Osteoblast (primary cell): ENCODE data around the gene AMPH. TPM values are rescaled to one million over a fixed set of nuclear protein-coding genes. Genes with fewer than 3 reads are reported as not detected.

Experiments used
- DNase-seq: peaks from one replicate; pipeline ENCODE4 v3.0.0; 2011; ENCODE audit warnings: low spot score, mixed read lengths; ENCODE audit not compliant: insufficient read length; ENCODE audit errors: missing footprints
- H2AFZ ChIP-seq: 2 replicates; pipeline ENCODE4 v1.6.0; 2011; ENCODE audit warnings: mild to moderate bottlenecking, low read length
- H3K27ac ChIP-seq: 2 replicates; pipeline ENCODE4 v1.5.1; 2011; ENCODE audit warnings: mild to moderate bottlenecking, low read depth, low read length, moderate library complexity
- H3K27me3 ChIP-seq: 2 replicates; pipeline ENCODE4 v1.6.0; 2012; ENCODE audit warnings: mild to moderate bottlenecking, control low read depth, inconsistent platforms, low read length, moderate library complexity; ENCODE audit not compliant: insufficient read depth
- H3K36me3 ChIP-seq: 2 replicates; pipeline ENCODE4 v1.5.1; 2011; ENCODE audit warnings: mild to moderate bottlenecking, low read length, control low read depth, moderate library complexity; ENCODE audit not compliant: insufficient read depth
- H3K4me1 ChIP-seq: 2 replicates; pipeline ENCODE4 v1.5.1; 2011; ENCODE audit warnings: mild to moderate bottlenecking, low read length, control low read depth, moderate library complexity; ENCODE audit not compliant: insufficient read depth
- H3K4me2 ChIP-seq: 2 replicates; pipeline ENCODE4 v1.6.0; 2011; ENCODE audit warnings: mild to moderate bottlenecking, low read length; ENCODE audit not compliant: insufficient read depth
- H3K4me3 ChIP-seq: fragments of 200-600 bp; sonication (generic); 3 replicates; pipeline ENCODE4 v1.5.1; 2012; ENCODE audit warnings: mild to moderate bottlenecking, low read length, inconsistent platforms; ENCODE audit not compliant: insufficient read depth
- H3K79me2 ChIP-seq: 2 replicates; pipeline ENCODE4 v1.6.0; 2012; ENCODE audit warnings: mild to moderate bottlenecking, low read length, control low read depth, inconsistent platforms; ENCODE audit not compliant: insufficient read depth
- H3K9me3 ChIP-seq: 2 replicates; pipeline ENCODE4 v1.5.1; 2011; ENCODE audit warnings: low read depth, low read length, control low read depth
- H4K20me1 ChIP-seq: 2 replicates; pipeline ENCODE4 v1.6.0; 2012; ENCODE audit warnings: mild to moderate bottlenecking, low read length, control low read depth; ENCODE audit not compliant: insufficient read depth
- CTCF ChIP-seq: IDR thresholded peaks from 2 replicates; pipeline ENCODE4 v1.5.1; 2011; ENCODE audit warnings: mild to moderate bottlenecking, low read depth, low read length, moderate library complexity; ENCODE audit errors: extremely low read depth
- total RNA-seq: library from RNA; depleted of rRNA; stranded (reverse); fragments of >200 nt; gene quantifications from 2 replicates; pipeline ENCODE4 v1.2.3, GENCODE V29; 2012

AMPH gene
- total RNA-seq, 1 donor: 1.1 TPM

- Histone ChIP-seq H3K36me3 (no peaks in the 10 kb centered on the region), H3K79me2 (no peaks in the 10 kb centered on the region), H3K4me2 (no peak overlapping the region)
Observed at GRCh38 chr7:38615665-38616064, 15.5 kb downstream of the AMPH start.

DNA sequence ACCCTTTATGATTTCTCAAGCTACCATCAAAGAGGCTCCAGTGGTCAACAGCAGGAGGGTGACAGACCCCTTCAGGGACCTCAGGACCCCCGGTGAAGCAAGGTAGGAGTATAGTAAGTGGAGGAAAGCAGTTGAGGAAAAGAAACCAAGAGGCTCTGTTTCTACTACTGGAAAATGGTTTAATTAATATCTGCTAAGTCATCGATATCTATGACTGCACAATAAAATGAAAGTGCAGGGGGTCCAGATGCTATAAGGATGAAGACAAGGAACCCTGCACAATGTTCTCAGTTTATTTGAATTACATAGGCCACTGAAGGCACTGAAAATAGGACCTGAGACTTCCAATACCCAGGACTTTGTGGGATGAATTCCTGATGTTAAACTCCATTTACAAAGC is 23.7 kb downstream of the AMPH start:
- TF ChIP-seq CTCF: no peak

More at GRCh38 chr7:38615665-38616064, 15.5 kb downstream of the AMPH start:
- H3K9me3 ChIP-seq: no peaks in the 10 kb centered on the region
- H3K27me3 ChIP-seq: no peaks in the 10 kb centered on the region
- no peak overlapping the region for H3K4me3 ChIP-seq
- no peak for TF ChIP-seq CTCF
- H3K27ac ChIP-seq: no peak overlapping the region
- DNase-seq: no peak
- H3K4me1 ChIP-seq: no peaks in the 10 kb centered on the region
- H4K20me1 ChIP-seq: no peaks in the 10 kb centered on the region
- H2AFZ ChIP-seq: no peak overlapping the region

GRCh38 chr7:38600741-38601140 is 30.4 kb downstream of the AMPH start:
- no peak overlapping the region for H3K4me3 ChIP-seq
- TF ChIP-seq CTCF: no peak

More for the DNA sequence above, 23.7 kb downstream of the AMPH start:
- Histone ChIP-seq H4K20me1 (no peaks in the 10 kb centered on the region), H3K27ac (no peak overlapping the region), H3K4me2 (no peak overlapping the region), H3K79me2 (no peaks in the 10 kb centered on the region), H3K36me3 (no peaks in the 10 kb centered on the region), H3K9me3 (no peaks in the 10 kb centered on the region), H3K4me3 (no peak overlapping the region), H3K4me1 (no peaks in the 10 kb centered on the region), H3K27me3 (no peaks in the 10 kb centered on the region), H2AFZ (no peak overlapping the region)
- no peak for DNase-seq

GRCh38 chr7:38594949-38595348 is 36.2 kb downstream of the AMPH start:
- H3K36me3 ChIP-seq: no peaks in the 10 kb centered on the region
- H3K79me2 ChIP-seq: no peaks in the 10 kb centered on the region
- no peak overlapping the region for H2AFZ ChIP-seq
- no peak overlapping the region for H3K4me3 ChIP-seq
- no peak for TF ChIP-seq CTCF
- H3K9me3 ChIP-seq: no peaks in the 10 kb centered on the region
- no peaks in the 10 kb centered on the region for H4K20me1 ChIP-seq
- H3K27ac ChIP-seq: no peak overlapping the region
- H3K27me3 ChIP-seq: no peaks in the 10 kb centered on the region
- DNase-seq: no peak
- H3K4me1 ChIP-seq: no peaks in the 10 kb centered on the region
- H3K4me2 ChIP-seq: no peak overlapping the region

More at GRCh38 chr7:38600741-38601140, 30.4 kb downstream of the AMPH start:
- H3K36me3 ChIP-seq: no peaks in the 10 kb centered on the region
- no peaks in the 10 kb centered on the region for H4K20me1 ChIP-seq
- H3K4me2 ChIP-seq: no peak overlapping the region
- H3K4me1 ChIP-seq: no peaks in the 10 kb centered on the region
- H3K27ac ChIP-seq: no peak overlapping the region
- H3K27me3 ChIP-seq: no peaks in the 10 kb centered on the region
- no peak overlapping the region for H2AFZ ChIP-seq
- no peaks in the 10 kb centered on the region for H3K79me2 ChIP-seq
- no peak for DNase-seq
- H3K9me3 ChIP-seq: no peaks in the 10 kb centered on the region
